Superior temporal gyrus (tissue), 1 donor: Measurements from ENCODE around the gene NIPSNAP2.
"Not testable (repeated sequence)": the region's sequence is repeated elsewhere in the genome, so short reads cannot be mapped to it uniquely, and the experiment has no call there.

Source experiments
- DNase-seq: peaks from one replicate; pipeline ENCODE4 v3.0.0-alpha.2; 2016; ENCODE audit errors: extremely low spot score

Gene NIPSNAP2

GRCh38 chr7:55964261-55965099 lies at the start of gene NIPSNAP2:
Gene NIPSNAP2 (plus strand): TSS chr7:55964585. CDS start chr7:55964610, 25 bp downstream.
- peak; percentile 55 for DNase-seq

GRCh38 chr7:55917771-55918170 lies 46.6 kb upstream of the NIPSNAP2 start:
- DNase-seq: no peak

GRCh38 chr7:55928006-55928767 lies 36.2 kb upstream of the NIPSNAP2 start:
- no peak for DNase-seq

DNA sequence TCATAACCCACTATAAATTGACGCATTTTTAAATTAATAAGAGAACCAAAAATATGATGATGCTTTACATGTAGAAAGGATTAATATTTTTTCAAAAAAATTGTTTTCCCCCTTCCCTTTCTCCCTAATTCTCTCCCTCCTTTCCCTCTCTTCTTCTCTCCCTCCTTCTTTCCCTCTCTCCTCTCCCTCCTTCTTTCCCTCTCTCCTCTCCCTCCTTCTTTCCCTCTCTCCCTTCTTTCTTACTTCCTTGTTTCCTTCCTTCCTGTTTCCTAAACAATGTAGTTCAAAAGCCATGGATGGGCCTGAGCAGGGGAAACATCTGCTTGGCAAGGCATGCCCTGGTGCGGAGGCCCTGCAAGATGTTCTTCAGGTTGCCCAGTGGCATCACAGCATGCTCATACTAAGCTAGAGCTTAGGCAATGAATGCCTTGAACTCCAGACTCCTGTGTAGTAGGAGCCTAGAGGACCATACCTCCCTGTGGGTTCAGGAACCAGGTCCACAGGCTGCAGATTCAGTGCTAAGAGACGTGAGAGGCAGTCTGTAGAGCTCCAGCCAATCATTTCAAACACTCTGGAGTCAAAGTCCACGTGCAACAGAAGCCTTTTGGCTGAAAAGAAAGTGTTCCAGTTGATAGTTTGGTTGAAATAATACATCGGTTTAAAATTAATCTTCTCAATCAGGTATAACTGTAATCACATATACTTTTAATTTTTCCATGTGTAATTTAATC lies 32.8 kb upstream of the NIPSNAP2 start:
- no peak for DNase-seq

GRCh38 chr7:55939514-55940123 lies 24.8 kb upstream of the NIPSNAP2 start:
- DNase-seq: no peak

- DNase-seq: no peak
These were observed 17.8 kb upstream of the NIPSNAP2 start for GRCh38 chr7:55946545-55946944.

DNA sequence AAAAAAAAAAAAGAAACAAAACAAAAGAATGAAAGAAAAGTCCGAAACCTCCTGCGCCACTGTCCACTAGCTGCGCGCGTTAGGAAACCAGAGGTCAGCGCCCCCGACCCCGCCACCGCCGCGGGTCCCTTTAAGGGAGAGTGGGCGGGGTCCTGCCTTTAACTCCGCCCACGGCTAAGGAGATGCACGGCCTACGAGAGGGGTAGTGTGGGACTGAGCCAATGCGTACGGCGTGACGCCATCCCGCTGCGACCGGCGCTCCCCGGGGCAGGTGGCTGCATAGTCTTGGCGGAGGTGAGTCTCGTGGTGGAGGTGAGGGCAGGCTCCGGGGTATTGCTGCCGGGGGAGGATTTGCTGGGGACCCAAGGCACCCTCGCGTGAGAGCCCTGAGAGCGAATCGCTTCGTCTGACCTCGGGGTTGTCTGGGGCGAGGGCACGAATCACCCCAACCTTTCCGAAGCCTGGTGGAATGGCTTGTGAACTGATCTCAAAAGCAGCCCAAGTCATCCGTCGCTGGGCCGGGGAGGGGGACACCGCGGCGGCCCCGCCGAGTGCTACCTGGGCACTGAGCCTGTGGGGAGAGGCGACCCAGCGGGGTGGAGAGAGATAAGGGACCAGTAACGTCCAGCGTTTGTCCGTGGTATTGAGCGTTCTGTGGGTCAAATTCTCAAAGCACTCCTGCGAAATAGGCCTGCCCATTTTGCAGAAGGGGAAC lies 12.6 kb upstream of the NIPSNAP2 start, which contains the start of gene MRPS17:
TSS of gene MRPS17 (plus strand) at position 241 of the 715 bp plus-strand sequence. CDS start 1,319 bp downstream, outside the sequence.
- DNase-seq: peak; percentile 87

- not testable (repeated sequence) for DNase-seq
These were observed 12.1 kb upstream of the NIPSNAP2 start for GRCh38 chr7:55952352-55952671.

- DNase-seq: no peak
These were observed 10.5 kb upstream of the NIPSNAP2 start for GRCh38 chr7:55953707-55954475.

DNA sequence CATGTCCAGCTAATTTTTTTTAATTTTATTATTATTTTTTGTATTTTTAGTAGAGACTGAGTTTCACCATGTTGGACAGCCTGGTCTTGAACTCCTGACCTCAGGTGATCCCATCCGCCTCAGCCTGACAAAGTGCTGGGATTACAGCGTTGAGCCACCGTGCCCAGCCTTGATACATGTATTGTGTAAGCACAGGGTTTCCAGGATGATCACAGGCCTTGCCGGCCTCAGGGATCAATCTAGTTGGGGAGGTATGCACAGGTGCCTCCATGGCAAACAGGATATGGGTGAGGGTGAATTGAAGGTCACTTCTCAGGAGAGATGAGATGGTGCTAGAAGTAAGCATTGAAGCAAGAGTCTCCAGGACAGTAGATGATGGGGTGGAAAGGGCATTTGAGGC lies 7.2 kb upstream of the NIPSNAP2 start:
- no peak for DNase-seq

GRCh38 chr7:55962014-55962413 lies 2.4 kb upstream of the NIPSNAP2 start:
- no peak for DNase-seq

GRCh38 chr7:55963584-55964168 lies 709 bp upstream of the NIPSNAP2 start:
- DNase-seq: no peak

DNA sequence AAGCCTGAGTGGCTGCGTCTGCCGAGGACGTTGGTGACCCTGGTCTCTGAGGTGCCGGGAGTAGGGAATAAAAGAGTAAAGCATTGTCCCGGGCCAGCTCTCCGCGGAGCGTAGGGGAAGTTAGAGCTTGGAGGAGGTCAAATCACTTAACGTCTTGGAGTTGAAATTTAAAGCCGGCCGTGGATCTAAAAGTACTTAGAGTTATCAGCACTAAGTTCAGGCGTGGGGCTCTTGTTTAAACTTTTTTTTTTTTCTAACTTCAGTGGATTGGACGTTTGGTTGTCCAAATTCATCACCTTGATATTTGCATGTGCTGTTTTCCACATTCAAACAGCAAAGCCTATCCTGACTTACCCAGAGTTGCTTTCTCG lies 700 bp downstream of the NIPSNAP2 start:
- peak; percentile 55 for DNase-seq

DNA sequence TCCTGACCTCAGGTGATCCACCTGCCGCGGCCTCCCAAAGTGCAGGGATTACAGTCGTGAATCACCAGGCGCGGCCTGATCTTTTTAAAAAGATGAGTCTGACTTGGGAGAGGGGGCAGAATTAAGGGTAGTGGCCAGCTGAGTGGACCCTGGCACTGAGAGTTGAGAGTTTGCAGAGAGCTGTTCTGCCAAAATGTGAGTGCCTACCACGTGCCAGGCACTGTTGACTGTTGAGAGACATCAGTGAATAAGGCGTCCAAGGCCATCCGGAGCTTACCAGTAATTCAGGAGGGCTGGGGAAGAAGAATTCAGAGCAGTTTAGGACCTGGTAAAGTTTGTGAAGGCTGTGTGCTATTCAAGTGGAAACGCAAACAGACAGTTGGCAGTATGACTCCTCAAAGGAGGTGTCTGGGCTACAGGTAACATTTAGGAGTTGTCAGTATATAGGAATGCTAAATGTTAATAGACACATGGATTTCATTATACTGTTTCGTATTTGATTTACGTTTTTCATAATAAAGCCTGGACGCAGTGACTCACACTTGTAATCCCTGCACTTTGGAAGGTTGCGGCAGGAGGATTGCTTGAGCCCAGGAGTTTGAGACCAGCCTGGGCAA lies 1.5 kb downstream of the NIPSNAP2 start:
- DNase-seq: peak; percentile 34

DNA sequence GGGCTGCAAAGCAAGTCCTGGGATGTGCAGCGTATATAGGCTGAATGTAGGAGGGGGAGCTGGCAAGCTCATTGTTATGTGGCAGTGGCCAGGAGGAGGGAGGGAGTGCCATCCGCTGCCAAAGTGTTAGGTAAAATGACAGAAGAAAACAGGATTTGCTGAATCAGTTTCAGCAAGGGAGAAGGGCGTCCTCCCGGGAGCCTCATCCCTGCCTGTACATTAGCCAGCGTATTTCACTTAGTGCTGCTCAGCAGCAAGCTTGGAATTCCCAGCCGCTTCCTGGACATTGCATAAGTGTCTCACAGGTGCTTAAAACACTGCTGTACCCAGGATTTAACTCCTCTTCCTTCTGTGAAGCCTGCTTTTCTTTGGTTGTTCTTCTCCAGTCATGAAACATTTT lies 2.5 kb downstream of the NIPSNAP2 start:
- peak; percentile 36 for DNase-seq

GRCh38 chr7:55969391-55969790 lies 5.0 kb downstream of the NIPSNAP2 start:
- no peak for DNase-seq

- DNase-seq: no peak
These were observed 6.2 kb downstream of the NIPSNAP2 start for GRCh38 chr7:55970561-55970960.

- DNase-seq: no peak
These were observed 6.6 kb downstream of the NIPSNAP2 start for GRCh38 chr7:55970978-55971377.

GRCh38 chr7:55973747-55974250 lies 9.4 kb downstream of the NIPSNAP2 start:
- no peak for DNase-seq
